Measurements from ENCODE around the gene CYB5B.

CYB5B gene

GRCh38 chr16:69478685-69479084 lies 54.3 kb downstream of the CYB5B start:
- H3K36me3 ChIP-seq (ENCODE audit: insufficient read depth, low read length): no peaks in the 10 kb centered on the region
- no peaks in the 10 kb centered on the region for H3K9me3 ChIP-seq (ENCODE audit: control insufficient read depth, insufficient read depth, low read length)
- no peak overlapping the region for H3K9ac ChIP-seq (ENCODE audit: low read depth, low read length)
- no peaks in the 10 kb centered on the region for H3K4me1 ChIP-seq (ENCODE audit: insufficient read depth, low read length)

DNA sequence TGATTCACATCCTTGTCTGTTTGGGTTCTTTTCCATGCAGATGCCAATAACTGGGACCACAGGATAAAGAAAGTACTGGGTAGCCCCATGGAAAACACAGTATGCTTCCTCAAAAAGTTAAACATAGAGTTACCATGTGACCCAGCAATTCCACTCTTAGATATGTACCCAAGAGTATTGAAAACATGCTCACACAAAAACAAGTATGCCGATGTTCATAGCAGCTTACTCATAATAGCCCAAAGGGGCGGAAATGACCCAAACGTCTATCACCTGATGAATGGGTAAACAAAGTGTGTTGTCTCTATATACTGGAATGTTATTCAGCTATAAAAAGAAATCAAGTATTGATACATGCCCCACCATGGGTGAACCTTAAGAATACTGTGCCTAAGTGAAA lies 55.4 kb downstream of the CYB5B start:
- Histone ChIP-seq H3K4me1 (ENCODE audit: insufficient read depth, low read length) (no peaks in the 10 kb centered on the region), H3K9ac (ENCODE audit: low read depth, low read length) (no peak overlapping the region), H3K36me3 (ENCODE audit: insufficient read depth, low read length) (no peaks in the 10 kb centered on the region), H3K9me3 (ENCODE audit: control insufficient read depth, insufficient read depth, low read length) (no peaks in the 10 kb centered on the region)

- Histone ChIP-seq H3K9me3 (ENCODE audit: control insufficient read depth, insufficient read depth, low read length) (no peaks in the 10 kb centered on the region), H3K36me3 (ENCODE audit: insufficient read depth, low read length) (no peaks in the 10 kb centered on the region), H3K4me1 (ENCODE audit: insufficient read depth, low read length) (no peaks in the 10 kb centered on the region), H3K9ac (ENCODE audit: low read depth, low read length) (no peak overlapping the region)
These were observed 57.5 kb downstream of the CYB5B start for GRCh38 chr16:69481901-69482341.

DNA sequence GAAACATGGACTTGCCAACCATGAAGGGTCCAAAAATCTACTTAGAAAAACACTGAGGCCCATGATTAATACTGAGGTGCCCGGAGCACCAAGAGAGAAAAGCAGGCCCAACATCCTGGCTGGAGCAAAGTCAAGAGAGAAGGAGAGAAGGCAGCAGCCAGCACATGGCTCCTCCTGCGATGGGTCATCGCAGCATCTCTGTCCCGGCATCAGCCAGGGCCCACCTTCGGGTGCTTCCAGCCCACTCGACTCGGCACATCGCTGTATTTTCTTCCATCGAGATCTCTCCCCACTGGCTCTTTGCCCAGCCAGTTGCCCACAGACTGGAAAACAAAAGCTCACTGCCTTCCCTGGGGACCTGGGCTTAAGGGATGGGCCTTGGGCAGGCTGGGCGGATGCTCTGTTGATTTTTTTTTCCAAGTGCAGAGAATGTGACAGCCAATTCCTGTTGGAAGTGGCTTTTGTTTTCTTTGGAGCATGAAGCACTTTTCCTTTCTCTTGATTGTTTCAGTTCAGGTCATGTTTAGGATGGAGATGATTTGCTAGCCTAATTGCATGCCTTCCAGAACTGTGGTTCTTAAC lies 58.1 kb downstream of the CYB5B start:
- Histone ChIP-seq H3K9me3 (ENCODE audit: control insufficient read depth, insufficient read depth, low read length) (no peaks in the 10 kb centered on the region), H3K36me3 (ENCODE audit: insufficient read depth, low read length) (no peaks in the 10 kb centered on the region), H3K4me1 (ENCODE audit: insufficient read depth, low read length) (no peaks in the 10 kb centered on the region), H3K9ac (ENCODE audit: low read depth, low read length) (no peak overlapping the region)

DNA sequence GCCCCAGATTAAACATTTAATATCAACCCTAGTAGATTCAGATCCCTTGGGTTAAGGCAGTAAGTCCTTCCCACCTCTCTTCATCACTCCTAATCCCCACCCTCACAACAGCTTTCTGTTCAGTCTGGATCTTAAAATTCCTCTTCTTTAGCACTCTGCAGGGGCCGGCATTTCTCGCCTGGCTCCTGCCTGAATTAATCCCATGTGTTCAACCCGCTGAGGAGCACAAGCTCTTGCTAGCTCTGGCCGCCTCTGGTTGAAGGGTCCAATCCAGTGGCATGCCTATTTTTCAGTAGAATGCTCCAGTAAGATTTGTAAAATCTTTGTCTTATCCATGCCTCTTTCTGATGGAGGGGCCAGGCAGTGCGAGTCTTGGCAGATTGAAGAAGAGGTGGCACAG lies 59.2 kb downstream of the CYB5B start:
- Histone ChIP-seq H3K9me3 (ENCODE audit: control insufficient read depth, insufficient read depth, low read length) (no peaks in the 10 kb centered on the region), H3K9ac (ENCODE audit: low read depth, low read length) (no peak overlapping the region), H3K4me1 (ENCODE audit: insufficient read depth, low read length) (no peaks in the 10 kb centered on the region), H3K36me3 (ENCODE audit: insufficient read depth, low read length) (no peaks in the 10 kb centered on the region)

- no peak overlapping the region for H3K9ac ChIP-seq (ENCODE audit: low read depth, low read length)
These were observed 60.9 kb downstream of the CYB5B start for GRCh38 chr16:69485361-69485760.

GRCh38 chr16:69485816-69486215 lies 61.4 kb downstream of the CYB5B start:
- Histone ChIP-seq H3K9me3 (ENCODE audit: control insufficient read depth, insufficient read depth, low read length) (no peaks in the 10 kb centered on the region), H3K9ac (ENCODE audit: low read depth, low read length) (no peak overlapping the region), H3K4me1 (ENCODE audit: insufficient read depth, low read length) (no peaks in the 10 kb centered on the region), H3K36me3 (ENCODE audit: insufficient read depth, low read length) (no peaks in the 10 kb centered on the region)

More at GRCh38 chr16:69485361-69485760, 60.9 kb downstream of the CYB5B start:
- Histone ChIP-seq H3K9me3 (ENCODE audit: control insufficient read depth, insufficient read depth, low read length) (no peaks in the 10 kb centered on the region), H3K4me1 (ENCODE audit: insufficient read depth, low read length) (no peaks in the 10 kb centered on the region), H3K36me3 (ENCODE audit: insufficient read depth, low read length) (no peaks in the 10 kb centered on the region)

DNA sequence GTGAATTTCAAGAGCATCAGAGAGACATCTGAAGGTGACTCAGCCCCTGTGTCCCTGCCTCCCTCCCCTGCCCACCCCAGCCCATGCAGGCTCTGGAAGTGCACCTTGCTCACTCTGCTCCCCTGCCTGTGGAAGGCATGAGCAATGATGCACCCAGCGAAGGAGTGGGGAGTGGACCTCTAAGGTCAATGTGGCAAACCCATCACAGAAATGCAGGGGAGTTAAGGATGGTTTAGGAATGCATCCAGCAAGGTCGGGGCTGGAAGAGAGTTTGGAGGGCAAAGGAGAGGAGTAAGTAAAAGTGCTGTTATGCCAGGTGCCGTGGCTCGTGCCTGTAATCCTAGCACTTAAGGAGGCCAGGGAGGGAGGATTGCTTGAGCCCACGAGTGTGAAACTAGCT lies 61.9 kb downstream of the CYB5B start:
- no peaks in the 10 kb centered on the region for H3K36me3 ChIP-seq (ENCODE audit: insufficient read depth, low read length)
- H3K9ac ChIP-seq (ENCODE audit: low read depth, low read length): no peak overlapping the region
- H3K4me1 ChIP-seq (ENCODE audit: insufficient read depth, low read length): no peaks in the 10 kb centered on the region
- H3K9me3 ChIP-seq (ENCODE audit: control insufficient read depth, insufficient read depth, low read length): no peaks in the 10 kb centered on the region

DNA sequence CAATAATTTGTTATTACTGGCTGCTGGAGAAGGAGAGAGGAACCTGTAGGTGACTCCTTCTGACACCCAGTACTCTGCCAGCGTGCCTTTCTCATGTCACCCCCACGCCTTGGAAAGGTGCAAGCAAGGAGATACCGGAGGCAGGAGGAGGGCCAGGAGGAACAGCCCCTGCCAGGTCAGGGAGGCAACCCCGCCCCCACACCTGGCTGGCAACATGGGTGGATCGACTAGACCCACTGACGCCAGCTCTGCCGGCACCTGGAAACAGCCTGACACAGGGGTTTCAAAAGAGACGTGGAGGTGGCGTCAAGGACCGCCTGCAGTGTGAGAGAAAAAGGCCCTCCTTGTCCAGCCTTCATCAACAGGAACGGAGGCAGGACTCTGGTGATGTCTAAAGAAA lies 62.3 kb downstream of the CYB5B start:
- Histone ChIP-seq H3K9me3 (ENCODE audit: control insufficient read depth, insufficient read depth, low read length) (no peaks in the 10 kb centered on the region), H3K9ac (ENCODE audit: low read depth, low read length) (no peak overlapping the region), H3K4me1 (ENCODE audit: insufficient read depth, low read length) (no peaks in the 10 kb centered on the region), H3K36me3 (ENCODE audit: insufficient read depth, low read length) (no peaks in the 10 kb centered on the region)

DNA sequence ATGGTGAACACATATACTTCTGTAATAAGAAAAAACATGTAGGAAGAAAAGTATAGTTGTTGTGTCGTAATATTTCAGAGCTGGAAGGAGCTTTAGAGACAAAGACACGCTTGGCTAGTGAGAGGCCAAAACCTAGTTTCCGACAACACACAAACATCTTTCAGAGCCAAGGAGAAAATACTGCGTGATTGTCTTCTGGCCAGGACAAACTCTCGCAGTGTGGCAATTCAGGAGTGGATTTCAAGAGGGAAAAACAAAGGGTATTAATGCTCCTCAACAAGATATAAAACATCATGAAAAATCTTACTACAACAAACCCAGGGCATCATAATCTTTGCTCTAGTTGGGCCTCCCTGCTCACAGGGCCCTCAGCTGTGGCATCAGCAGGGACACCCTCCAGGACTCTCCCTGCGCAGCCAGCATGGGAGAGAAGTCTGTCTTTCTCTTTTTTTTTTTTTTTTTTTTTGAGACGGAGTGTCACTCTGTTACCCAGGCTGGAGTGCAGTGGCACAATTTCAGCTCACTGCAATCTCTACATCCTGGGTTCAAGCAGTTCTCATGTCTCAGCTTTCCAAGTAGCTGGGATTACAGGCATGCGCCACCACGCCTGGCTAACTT lies 66.4 kb downstream of the CYB5B start:
- H3K4me1 ChIP-seq (ENCODE audit: insufficient read depth, low read length): no peaks in the 10 kb centered on the region
- no peaks in the 10 kb centered on the region for H3K36me3 ChIP-seq (ENCODE audit: insufficient read depth, low read length)
- no peak overlapping the region for H3K9ac ChIP-seq (ENCODE audit: low read depth, low read length)
- no peaks in the 10 kb centered on the region for H3K9me3 ChIP-seq (ENCODE audit: control insufficient read depth, insufficient read depth, low read length)

GRCh38 chr16:69494991-69495392 lies 70.6 kb downstream of the CYB5B start:
- Histone ChIP-seq H3K9me3 (ENCODE audit: control insufficient read depth, insufficient read depth, low read length) (no peaks in the 10 kb centered on the region), H3K4me1 (ENCODE audit: insufficient read depth, low read length) (no peaks in the 10 kb centered on the region; the same call in 1 of the 2 replicates), H3K36me3 (ENCODE audit: insufficient read depth, low read length) (no peaks in the 10 kb centered on the region), H3K9ac (ENCODE audit: low read depth, low read length) (no peak overlapping the region)

- Histone ChIP-seq H3K9ac (ENCODE audit: low read depth, low read length) (no peak overlapping the region), H3K36me3 (ENCODE audit: insufficient read depth, low read length) (no peaks in the 10 kb centered on the region), H3K9me3 (ENCODE audit: control insufficient read depth, insufficient read depth, low read length) (no peaks in the 10 kb centered on the region), H3K4me1 (ENCODE audit: insufficient read depth, low read length) (no peaks in the 10 kb centered on the region; the same call in 1 of the 2 replicates)
These were observed 71.4 kb downstream of the CYB5B start for GRCh38 chr16:69495821-69496220.

- H3K9me3 ChIP-seq (ENCODE audit: control insufficient read depth, insufficient read depth, low read length): no peaks in the 10 kb centered on the region
- H3K4me1 ChIP-seq (ENCODE audit: insufficient read depth, low read length): no peaks in the 10 kb centered on the region; the same call in 1 of the 2 replicates
- H3K36me3 ChIP-seq (ENCODE audit: insufficient read depth, low read length): no peaks in the 10 kb centered on the region
- H3K9ac ChIP-seq (ENCODE audit: low read depth, low read length): no peak overlapping the region
These were observed 72.0 kb downstream of the CYB5B start for GRCh38 chr16:69496376-69496775.

- Histone ChIP-seq H3K9me3 (ENCODE audit: control insufficient read depth, insufficient read depth, low read length) (no peaks in the 10 kb centered on the region), H3K4me1 (ENCODE audit: insufficient read depth, low read length) (peaks cover 2% of the 10 kb centered on the region), H3K36me3 (ENCODE audit: insufficient read depth, low read length) (no peaks in the 10 kb centered on the region), H3K9ac (ENCODE audit: low read depth, low read length) (no peak overlapping the region)
These were observed 72.5 kb downstream of the CYB5B start for GRCh38 chr16:69496896-69497295.

DNA sequence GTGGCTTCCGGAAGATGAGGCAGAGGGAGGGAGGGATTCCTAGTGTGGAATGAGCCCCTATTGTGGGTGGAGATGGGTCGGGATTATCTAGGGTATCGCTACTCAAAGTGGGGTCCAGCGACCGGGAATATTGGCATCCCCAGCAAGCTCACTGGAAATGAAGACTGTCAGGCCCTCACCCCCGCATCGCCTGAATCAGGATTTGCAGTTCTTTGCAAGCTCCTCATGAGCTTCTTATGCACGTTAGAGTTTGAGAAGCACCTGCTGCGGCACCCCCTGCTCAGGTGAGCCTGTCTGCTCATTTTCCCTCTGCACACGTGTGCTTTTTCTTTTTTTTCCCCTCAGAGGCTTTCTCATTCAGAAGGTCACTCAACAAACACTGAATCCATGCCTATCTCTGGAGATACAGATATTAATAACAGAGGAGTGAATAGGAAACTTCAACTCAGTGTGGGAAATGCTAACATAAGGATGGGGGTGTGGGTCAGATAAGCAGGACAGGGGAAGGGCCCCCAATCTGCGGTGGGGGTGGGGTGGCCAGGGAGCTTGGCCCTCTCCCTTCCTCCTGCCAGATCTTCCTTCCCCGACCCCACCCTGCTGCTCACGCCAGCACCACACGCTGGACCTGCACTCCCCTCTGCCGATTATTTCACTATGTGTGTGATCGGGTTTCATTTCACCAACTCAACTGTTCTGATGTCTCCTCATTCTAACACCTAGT lies 73.6 kb downstream of the CYB5B start:
- Histone ChIP-seq H3K9ac (ENCODE audit: low read depth, low read length) (no peak overlapping the region), H3K36me3 (ENCODE audit: insufficient read depth, low read length) (no peaks in the 10 kb centered on the region), H3K9me3 (ENCODE audit: control insufficient read depth, insufficient read depth, low read length) (no peaks in the 10 kb centered on the region), H3K4me1 (ENCODE audit: insufficient read depth, low read length) (peaks cover 7% of the 10 kb centered on the region)
